Measurements from ENCODE around the gene IER2.

DNA sequence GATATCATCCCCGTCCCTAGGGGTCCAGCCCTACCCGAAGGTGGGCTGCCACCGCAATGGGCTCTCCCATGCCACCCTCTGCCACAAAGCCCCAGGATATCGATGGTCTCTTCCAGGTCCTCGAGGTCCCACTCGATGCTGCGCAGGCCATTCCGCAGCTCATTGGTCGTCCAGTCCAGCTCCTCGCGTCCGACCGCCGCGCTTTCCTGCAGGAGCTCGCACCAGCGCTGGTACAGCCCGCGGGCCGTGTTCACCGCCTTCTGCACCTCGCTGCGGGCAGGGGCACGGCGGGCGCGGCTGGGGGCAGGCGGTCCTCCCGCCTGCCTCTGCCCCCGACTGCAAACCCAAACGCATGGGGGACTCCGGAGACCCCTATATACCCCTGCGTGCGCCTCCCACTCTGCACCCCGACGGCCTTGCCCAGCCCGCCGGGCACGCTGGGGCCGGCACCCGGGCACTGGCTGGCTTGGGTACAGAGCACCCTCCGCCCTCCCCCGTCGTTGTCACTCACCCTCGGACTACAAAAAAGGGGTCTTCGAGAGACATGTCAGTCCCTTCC lies 504 bp upstream of the IER2 start:
- no peak for TF ChIP-seq POLR2A (IDR thresholded peaks at IDR 0.05; ENCODE audit: low read length)
- TF ChIP-seq GATA1 (IDR thresholded peaks at IDR 0.05; ENCODE audit: low read depth, low read length) = no peak
